ENCODE results near the gene PLXNA4.

DNA sequence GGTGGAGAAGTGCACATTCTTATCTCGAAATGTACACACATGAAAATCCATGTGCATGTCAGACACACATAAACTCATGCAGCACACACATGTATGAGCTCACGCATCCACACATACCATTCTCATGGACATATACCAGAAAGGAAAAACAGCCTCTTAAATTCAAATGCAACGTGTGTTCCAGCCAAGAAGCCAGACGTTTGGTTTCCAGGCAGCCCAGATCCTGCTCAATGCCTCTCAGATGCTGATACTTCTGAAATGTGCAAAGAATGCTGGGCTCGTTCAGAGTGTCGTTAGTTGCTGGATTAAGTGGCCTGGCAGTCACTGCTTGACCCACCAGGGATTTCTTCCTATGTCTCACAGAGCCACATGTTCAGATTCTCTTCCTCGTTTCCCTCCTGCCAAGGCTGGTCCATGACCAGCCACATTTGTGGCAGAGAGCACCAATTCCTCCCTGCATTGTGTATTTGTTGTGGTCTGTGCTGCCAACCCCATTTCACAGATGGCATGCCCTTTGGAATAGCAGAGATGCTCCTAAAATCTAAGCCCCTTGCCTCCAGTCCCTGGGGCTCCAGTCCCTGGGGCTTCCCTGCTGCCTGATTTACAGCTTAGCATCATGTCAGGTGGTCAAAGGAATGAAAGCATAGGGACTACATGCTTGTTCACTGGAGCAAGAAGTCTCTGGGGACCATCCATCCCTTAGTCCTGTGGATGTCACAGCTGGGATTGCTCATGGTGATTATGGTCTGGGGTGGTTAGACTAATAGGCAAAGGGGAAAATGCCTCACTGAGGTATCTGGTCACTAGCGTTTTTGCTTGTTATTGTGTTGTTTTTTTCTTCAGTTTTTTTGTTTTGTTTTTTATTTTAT is 426.6 kb downstream of the PLXNA4 start:
- TF ChIP-seq EZH2phosphoT487 (IDR thresholded peaks at IDR 0.05; ENCODE audit: low read depth, severe bottlenecking, unreplicated experiment) (no peak), EZH2 (IDR thresholded peaks at IDR 0.05; ENCODE audit: borderline replicate concordance) (no peak)

Measured in hepatocyte (in vitro differentiated cells).